ENCODE data around the gene SPAG17. TPM values are rescaled to one million over a fixed set of nuclear protein-coding genes. Genes with fewer than 3 reads are reported as not detected.
A peak's percentile ranks its signal among the peaks of the same experiment; 100 is the strongest.

SPAG17 gene
- total and polyA plus RNA-seq, 2 experiments from 2014 or later: 1.0 to 1.1 TPM

DNA sequence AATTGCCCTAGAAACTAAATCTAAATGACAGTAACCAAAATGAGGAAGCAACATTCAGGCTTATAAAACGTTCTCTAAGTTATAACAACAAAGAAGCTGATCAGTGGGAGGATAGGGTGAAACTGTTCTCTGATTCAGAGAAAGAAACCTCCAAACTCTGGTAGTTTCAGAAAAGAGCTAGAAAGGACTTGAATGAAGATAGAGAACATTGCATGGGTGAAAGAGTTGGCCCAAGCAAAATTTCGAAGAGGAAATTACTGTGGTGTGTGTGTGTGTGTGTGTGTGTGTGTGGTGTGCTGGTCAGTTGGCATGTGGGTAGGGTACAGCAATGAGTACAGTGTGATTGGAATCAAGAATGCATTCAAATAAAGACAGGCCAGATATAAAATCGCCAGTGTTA lies 16.5 kb upstream of the SPAG17 start:
- Histone ChIP-seq H3K36me3 (ENCODE audit: insufficient read depth) (no peaks in the 10 kb centered on the region), H3K27me3 (ENCODE audit: insufficient read depth) (no peaks in the 10 kb centered on the region), H3K27ac (ENCODE audit: low read depth) (no peak overlapping the region), H2AFZ (peak overlapping the region; percentile 95; the same call in 1 of the 2 replicates), H3K79me2 (replicated peaks; ENCODE audit: insufficient read depth) (no peaks in the 10 kb centered on the region), H4K20me1 (replicated peaks; ENCODE audit: insufficient read depth) (no peaks in the 10 kb centered on the region), H3K4me3 (no peak overlapping the region), H3K9me2 (ENCODE audit: insufficient read depth) (peaks cover 7% of the 10 kb centered on the region; the same call in 1 of the 2 replicates), H3K4me2 (no peak overlapping the region), H3K4me1 (ENCODE audit: insufficient read depth) (0 out of 2 replicates have a peak, but pooled peaks cover 3% of the 10 kb centered on the region), H3F3A (replicated peaks; ENCODE audit: low read depth) (no peaks in the 10 kb centered on the region)
- H3K4me3 Mint-ChIP-seq: no peak overlapping the region
- no peaks in the 10 kb centered on the region for H3K36me3 Mint-ChIP-seq (ENCODE audit: low read depth)
- H3K9me3 Mint-ChIP-seq: no peaks in the 10 kb centered on the region
- TF ChIP-seq ZNF331 (CRISPR knock-in tag; IDR thresholded peaks at IDR 0.05; ENCODE audit: low read depth): no peak
- TF ChIP-seq, protein P1, sequence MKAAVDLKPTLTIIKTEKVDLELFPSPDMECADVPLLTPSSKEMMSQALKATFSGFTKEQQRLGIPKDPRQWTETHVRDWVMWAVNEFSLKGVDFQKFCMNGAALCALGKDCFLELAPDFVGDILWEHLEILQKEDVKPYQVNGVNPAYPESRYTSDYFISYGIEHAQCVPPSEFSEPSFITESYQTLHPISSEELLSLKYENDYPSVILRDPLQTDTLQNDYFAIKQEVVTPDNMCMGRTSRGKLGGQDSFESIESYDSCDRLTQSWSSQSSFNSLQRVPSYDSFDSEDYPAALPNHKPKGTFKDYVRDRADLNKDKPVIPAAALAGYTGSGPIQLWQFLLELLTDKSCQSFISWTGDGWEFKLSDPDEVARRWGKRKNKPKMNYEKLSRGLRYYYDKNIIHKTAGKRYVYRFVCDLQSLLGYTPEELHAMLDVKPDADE (IDR thresholded peaks at IDR 0.05): no peak
- TF ChIP-seq, protein P2, sequence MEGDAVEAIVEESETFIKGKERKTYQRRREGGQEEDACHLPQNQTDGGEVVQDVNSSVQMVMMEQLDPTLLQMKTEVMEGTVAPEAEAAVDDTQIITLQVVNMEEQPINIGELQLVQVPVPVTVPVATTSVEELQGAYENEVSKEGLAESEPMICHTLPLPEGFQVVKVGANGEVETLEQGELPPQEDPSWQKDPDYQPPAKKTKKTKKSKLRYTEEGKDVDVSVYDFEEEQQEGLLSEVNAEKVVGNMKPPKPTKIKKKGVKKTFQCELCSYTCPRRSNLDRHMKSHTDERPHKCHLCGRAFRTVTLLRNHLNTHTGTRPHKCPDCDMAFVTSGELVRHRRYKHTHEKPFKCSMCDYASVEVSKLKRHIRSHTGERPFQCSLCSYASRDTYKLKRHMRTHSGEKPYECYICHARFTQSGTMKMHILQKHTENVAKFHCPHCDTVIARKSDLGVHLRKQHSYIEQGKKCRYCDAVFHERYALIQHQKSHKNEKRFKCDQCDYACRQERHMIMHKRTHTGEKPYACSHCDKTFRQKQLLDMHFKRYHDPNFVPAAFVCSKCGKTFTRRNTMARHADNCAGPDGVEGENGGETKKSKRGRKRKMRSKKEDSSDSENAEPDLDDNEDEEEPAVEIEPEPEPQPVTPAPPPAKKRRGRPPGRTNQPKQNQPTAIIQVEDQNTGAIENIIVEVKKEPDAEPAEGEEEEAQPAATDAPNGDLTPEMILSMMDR (conservative IDR thresholded peaks at IDR 0.05; ENCODE audit: low read depth in 2 of 2): no peak
- TF ChIP-seq, protein P3, sequence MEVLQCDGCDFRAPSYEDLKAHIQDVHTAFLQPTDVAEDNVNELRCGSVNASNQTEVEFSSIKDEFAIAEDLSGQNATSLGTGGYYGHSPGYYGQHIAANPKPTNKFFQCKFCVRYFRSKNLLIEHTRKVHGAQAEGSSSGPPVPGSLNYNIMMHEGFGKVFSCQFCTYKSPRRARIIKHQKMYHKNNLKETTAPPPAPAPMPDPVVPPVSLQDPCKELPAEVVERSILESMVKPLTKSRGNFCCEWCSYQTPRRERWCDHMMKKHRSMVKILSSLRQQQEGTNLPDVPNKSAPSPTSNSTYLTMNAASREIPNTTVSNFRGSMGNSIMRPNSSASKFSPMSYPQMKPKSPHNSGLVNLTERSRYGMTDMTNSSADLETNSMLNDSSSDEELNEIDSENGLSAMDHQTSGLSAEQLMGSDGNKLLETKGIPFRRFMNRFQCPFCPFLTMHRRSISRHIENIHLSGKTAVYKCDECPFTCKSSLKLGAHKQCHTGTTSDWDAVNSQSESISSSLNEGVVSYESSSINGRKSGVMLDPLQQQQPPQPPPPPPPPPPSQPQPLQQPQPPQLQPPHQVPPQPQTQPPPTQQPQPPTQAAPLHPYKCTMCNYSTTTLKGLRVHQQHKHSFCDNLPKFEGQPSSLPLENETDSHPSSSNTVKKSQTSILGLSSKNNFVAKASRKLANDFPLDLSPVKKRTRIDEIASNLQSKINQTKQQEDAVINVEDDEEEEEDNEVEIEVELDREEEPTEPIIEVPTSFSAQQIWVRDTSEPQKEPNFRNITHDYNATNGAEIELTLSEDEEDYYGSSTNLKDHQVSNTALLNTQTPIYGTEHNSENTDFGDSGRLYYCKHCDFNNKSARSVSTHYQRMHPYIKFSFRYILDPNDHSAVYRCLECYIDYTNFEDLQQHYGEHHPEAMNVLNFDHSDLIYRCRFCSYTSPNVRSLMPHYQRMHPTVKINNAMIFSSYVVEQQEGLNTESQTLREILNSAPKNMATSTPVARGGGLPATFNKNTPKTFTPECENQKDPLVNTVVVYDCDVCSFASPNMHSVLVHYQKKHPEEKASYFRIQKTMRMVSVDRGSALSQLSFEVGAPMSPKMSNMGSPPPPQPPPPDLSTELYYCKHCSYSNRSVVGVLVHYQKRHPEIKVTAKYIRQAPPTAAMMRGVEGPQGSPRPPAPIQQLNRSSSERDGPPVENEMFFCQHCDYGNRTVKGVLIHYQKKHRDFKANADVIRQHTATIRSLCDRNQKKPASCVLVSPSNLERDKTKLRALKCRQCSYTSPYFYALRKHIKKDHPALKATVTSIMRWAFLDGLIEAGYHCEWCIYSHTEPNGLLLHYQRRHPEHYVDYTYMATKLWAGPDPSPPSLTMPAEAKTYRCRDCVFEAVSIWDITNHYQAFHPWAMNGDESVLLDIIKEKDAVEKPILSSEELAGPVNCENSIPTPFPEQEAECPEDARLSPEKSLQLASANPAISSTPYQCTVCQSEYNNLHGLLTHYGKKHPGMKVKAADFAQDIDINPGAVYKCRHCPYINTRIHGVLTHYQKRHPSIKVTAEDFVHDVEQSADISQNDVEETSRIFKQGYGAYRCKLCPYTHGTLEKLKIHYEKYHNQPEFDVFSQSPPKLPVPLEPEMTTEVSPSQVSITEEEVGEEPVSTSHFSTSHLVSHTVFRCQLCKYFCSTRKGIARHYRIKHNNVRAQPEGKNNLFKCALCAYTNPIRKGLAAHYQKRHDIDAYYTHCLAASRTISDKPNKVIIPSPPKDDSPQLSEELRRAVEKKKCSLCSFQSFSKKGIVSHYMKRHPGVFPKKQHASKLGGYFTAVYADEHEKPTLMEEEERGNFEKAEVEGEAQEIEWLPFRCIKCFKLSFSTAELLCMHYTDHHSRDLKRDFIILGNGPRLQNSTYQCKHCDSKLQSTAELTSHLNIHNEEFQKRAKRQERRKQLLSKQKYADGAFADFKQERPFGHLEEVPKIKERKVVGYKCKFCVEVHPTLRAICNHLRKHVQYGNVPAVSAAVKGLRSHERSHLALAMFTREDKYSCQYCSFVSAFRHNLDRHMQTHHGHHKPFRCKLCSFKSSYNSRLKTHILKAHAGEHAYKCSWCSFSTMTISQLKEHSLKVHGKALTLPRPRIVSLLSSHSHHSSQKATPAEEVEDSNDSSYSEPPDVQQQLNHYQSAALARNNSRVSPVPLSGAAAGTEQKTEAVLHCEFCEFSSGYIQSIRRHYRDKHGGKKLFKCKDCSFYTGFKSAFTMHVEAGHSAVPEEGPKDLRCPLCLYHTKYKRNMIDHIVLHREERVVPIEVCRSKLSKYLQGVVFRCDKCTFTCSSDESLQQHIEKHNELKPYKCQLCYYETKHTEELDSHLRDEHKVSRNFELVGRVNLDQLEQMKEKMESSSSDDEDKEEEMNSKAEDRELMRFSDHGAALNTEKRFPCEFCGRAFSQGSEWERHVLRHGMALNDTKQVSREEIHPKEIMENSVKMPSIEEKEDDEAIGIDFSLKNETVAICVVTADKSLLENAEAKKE (CRISPR knock-in tag; IDR thresholded peaks at IDR 0.05): no peak
- ATAC-seq (no peak), DNase-seq (ENCODE audit: low spot score) (no peak)
- H3K27me3 Mint-ChIP-seq (ENCODE audit: insufficient read depth, low read depth, poor library complexity): peaks cover 1% of the 10 kb centered on the region
- no peak overlapping the region for H3K27ac Mint-ChIP-seq
- H3K4me1 Mint-ChIP-seq: peaks cover 2% of the 10 kb centered on the region; the same call in 1 of the 3 replicates
